ENCODE data around the gene RRP8. TPM values are rescaled to one million over a fixed set of nuclear protein-coding genes. Genes with fewer than 3 reads are reported as not detected.

Gene RRP8
- polyA plus RNA-seq, 1 donor from 2014 or later = 23.4 TPM

GRCh38 chr11:6612213-6613041, 9.0 kb upstream of the RRP8 start, which contains the start of gene TAF10:
TAF10 (minus strand) TSS chr11:6612216; CDS start chr11:6612189, 27 bp downstream.
- H3K9me2 ChIP-seq (ENCODE audit: insufficient read depth, low read length) = no peaks in the 10 kb centered on the region
- H4K20me1 ChIP-seq (ENCODE audit: insufficient read depth) = no peaks in the 10 kb centered on the region
- peaks cover 9% of the 10 kb centered on the region for H3K79me2 ChIP-seq (replicated peaks; ENCODE audit: insufficient read depth, low read length)
- H3K9me3 ChIP-seq (ENCODE audit: low read length) = no peaks in the 10 kb centered on the region
- peak within 1 kb of the TSS; percentile 99 for H3K27ac ChIP-seq (ENCODE audit: low read length)
- H3K4me3 ChIP-seq (ENCODE audit: low read length) = peak within 1 kb of the TSS; percentile 96
- no peaks in the 10 kb centered on the region for H3K27me3 ChIP-seq (ENCODE audit: insufficient read depth, low read depth, low read length)
- H3K9ac ChIP-seq (ENCODE audit: low read length) = peak within 1 kb of the TSS; percentile 99
- no peaks in the 10 kb centered on the region for H3K36me3 ChIP-seq (ENCODE audit: insufficient read depth, low read length)
- H3F3A ChIP-seq (ENCODE audit: insufficient read depth, low read length, poor library complexity, severe bottlenecking) = peaks cover 4% of the 10 kb centered on the region
- peak within 1 kb of the TSS; percentile 99 for H3K4me2 ChIP-seq (ENCODE audit: low read length)
- H2AFZ ChIP-seq (ENCODE audit: low read depth, low read length) = peak within 1 kb of the TSS; percentile 66
- TF ChIP-seq RAD21 (conservative IDR thresholded peaks at IDR 0.05) (peak; percentile 19), REST (IDR thresholded peaks at IDR 0.05; ENCODE audit: borderline replicate concordance) (peak; percentile 87), EP300 (conservative IDR thresholded peaks at IDR 0.05; ENCODE audit: poor library complexity, severe bottlenecking) (peak; percentile 73), CTCF (IDR thresholded peaks at IDR 0.05; ENCODE audit: poor library complexity, severe bottlenecking) (peak; percentile 81), MXI1 (conservative IDR thresholded peaks at IDR 0.05; ENCODE audit: poor library complexity, severe bottlenecking) (peak; percentile 82), TAF1 (IDR thresholded peaks at IDR 0.05; ENCODE audit: low read depth) (peak; percentile 89), POLR2AphosphoS5 (IDR thresholded peaks at IDR 0.05) (peak; percentile 99), EZH2 (IDR thresholded peaks at IDR 0.05; ENCODE audit: borderline replicate concordance, insufficient read depth, low read length, poor library complexity, severe bottlenecking) (no peak), SMC3 (conservative IDR thresholded peaks at IDR 0.05; ENCODE audit: poor library complexity) (peak; percentile 30)

GRCh38 chr11:6611963-6612212, 8.5 kb upstream of the RRP8 start:
- no peak overlapping the region for H2AFZ ChIP-seq (ENCODE audit: low read depth, low read length)
- H3K79me2 ChIP-seq (replicated peaks; ENCODE audit: insufficient read depth, low read length) = peaks cover 14% of the 10 kb centered on the region
- H3K9ac ChIP-seq (ENCODE audit: low read length) = peak overlapping the region; percentile 99
- H4K20me1 ChIP-seq (ENCODE audit: insufficient read depth) = no peaks in the 10 kb centered on the region
- H3F3A ChIP-seq (ENCODE audit: insufficient read depth, low read length, poor library complexity, severe bottlenecking) = peaks cover 4% of the 10 kb centered on the region
- peak overlapping the region; percentile 96 for H3K4me3 ChIP-seq (ENCODE audit: low read length)
- H3K9me2 ChIP-seq (ENCODE audit: insufficient read depth, low read length) = no peaks in the 10 kb centered on the region
- H3K27ac ChIP-seq (ENCODE audit: low read length) = peak overlapping the region; percentile 66
- no peak for TF ChIP-seq EP300 (conservative IDR thresholded peaks at IDR 0.05; ENCODE audit: poor library complexity, severe bottlenecking)
- TF ChIP-seq REST (IDR thresholded peaks at IDR 0.05; ENCODE audit: borderline replicate concordance) = no peak
- no peak for TF ChIP-seq EZH2 (IDR thresholded peaks at IDR 0.05; ENCODE audit: borderline replicate concordance, insufficient read depth, low read length, poor library complexity, severe bottlenecking)
- no peak for TF ChIP-seq SMC3 (conservative IDR thresholded peaks at IDR 0.05; ENCODE audit: poor library complexity)
- no peak for TF ChIP-seq RAD21 (conservative IDR thresholded peaks at IDR 0.05)
- no peak for TF ChIP-seq MXI1 (conservative IDR thresholded peaks at IDR 0.05; ENCODE audit: poor library complexity, severe bottlenecking)
- no peak for TF ChIP-seq TAF1 (IDR thresholded peaks at IDR 0.05; ENCODE audit: low read depth)
- TF ChIP-seq POLR2AphosphoS5 (IDR thresholded peaks at IDR 0.05) = no peak
- TF ChIP-seq CTCF (IDR thresholded peaks at IDR 0.05; ENCODE audit: poor library complexity, severe bottlenecking) = no peak
- H3K36me3 ChIP-seq (ENCODE audit: insufficient read depth, low read length) = no peaks in the 10 kb centered on the region
- H3K4me2 ChIP-seq (ENCODE audit: low read length) = peak overlapping the region; percentile 47
- no peaks in the 10 kb centered on the region for H3K9me3 ChIP-seq (ENCODE audit: low read length)
- H3K27me3 ChIP-seq (ENCODE audit: insufficient read depth, low read depth, low read length) = no peaks in the 10 kb centered on the region

Data from neural cell (in vitro differentiated cells).